ENCODE data around the gene KLHDC3. TPM values are rescaled to one million over a fixed set of nuclear protein-coding genes. Genes with fewer than 3 reads are reported as not detected.

Gene KLHDC3
- total and polyA plus RNA-seq, 2 of the 8 experiments (the other 6 are each of a cell fraction or from before 2014, with no cell fraction given), result 181 to 203 TPM

GRCh38 chr6:42984001-42984923, 29.8 kb upstream of the KLHDC3 start, which contains the start of gene PPP2R5D (continued):
- TF ChIP-seq JUND (IDR thresholded peaks at IDR 0.05; ENCODE audit: low read length) (no peak), SIX5 (IDR thresholded peaks at IDR 0.05; ENCODE audit: low read depth, low read length) (no peak), SP2 (IDR thresholded peaks at IDR 0.05; ENCODE audit: low read length) (no peak), JUN (IDR thresholded peaks at IDR 0.05; ENCODE audit: low read depth, low read length) (no peak), ZNF274 (IDR thresholded peaks at IDR 0.05; ENCODE audit: borderline replicate concordance, extremely low read depth, low read length) (no peak), SIRT6 (IDR thresholded peaks at IDR 0.05; ENCODE audit: low read length) (no peak), TCF12 (IDR thresholded peaks at IDR 0.05; ENCODE audit: low read depth, low read length) (no peak), CEBPB (IDR thresholded peaks at IDR 0.05; ENCODE audit: low read depth, low read length) (no peak), BACH1 (IDR thresholded peaks at IDR 0.05; ENCODE audit: low read length) (no peak), BRCA1 (IDR thresholded peaks at IDR 0.05; ENCODE audit: low read depth, low read length) (no peak), EP300 (IDR thresholded peaks at IDR 0.05; ENCODE audit: borderline replicate concordance in 1 of 2, low read depth in 2 of 2, low read length in 2 of 2) (no peak), ATF3 (IDR thresholded peaks at IDR 0.05; ENCODE audit: insufficient read depth, low read depth, low read length) (no peak), PHF8 (conservative IDR thresholded peaks at IDR 0.05; ENCODE audit: low read depth, low read length) (peak; percentile 77), POLR2AphosphoS5 (IDR thresholded peaks at IDR 0.05; ENCODE audit: low read depth, low read length) (peak; percentile 92), HDAC2 (IDR thresholded peaks at IDR 0.05; ENCODE audit: borderline replicate concordance in 1 of 2, low read depth in 2 of 2, low read length in 2 of 2) (no peak), GABPA (IDR thresholded peaks at IDR 0.05; ENCODE audit: borderline replicate concordance, insufficient read depth, low read length) (no peak), MAX (IDR thresholded peaks at IDR 0.05) (no peak), EGR1 (IDR thresholded peaks at IDR 0.05; ENCODE audit: borderline replicate concordance, low read depth, low read length) (0 out of 2 replicates have a peak, but pooled peaks have one; percentile 54), CHD2 (IDR thresholded peaks at IDR 0.05; ENCODE audit: low read length) (no peak), POLR2A (IDR thresholded peaks at IDR 0.05; ENCODE audit: control extremely low read depth in 1 of 2, low read depth in 2 of 2, low read length in 2 of 2) (peak; percentile 81 to 96), E2F6 (IDR thresholded peaks at IDR 0.05) (no peak), KDM1A (IDR thresholded peaks at IDR 0.05; ENCODE audit: borderline replicate concordance, low read length) (no peak)

All from H1 (cell line).